ENCODE measurements around the gene IBA57. TPM values are rescaled to one million over a fixed set of nuclear protein-coding genes. Genes with fewer than 3 reads are reported as not detected.

Gene IBA57
- total and polyA plus RNA-seq, 2 of the 8 experiments (the other 6 are each of a cell fraction or from before 2014, with no cell fraction given): 2.6 to 5.9 TPM

GRCh38 chr1:228152918-228153258, 12.7 kb upstream of the IBA57 start:
- no peak overlapping the region for H2BK5ac ChIP-seq (ENCODE audit: low read depth, low read length)
- no peak overlapping the region for H3K4me3 ChIP-seq (ENCODE audit: extremely low read depth in 1 of 4, insufficient read depth in 2 of 4, low read depth in 3 of 4, low read length in 4 of 4)
- H3K79me1 ChIP-seq (ENCODE audit: low read depth, low read length): peaks cover 2% of the 10 kb centered on the region
- no peak overlapping the region for H3K23ac ChIP-seq (ENCODE audit: insufficient read length)
- H4K5ac ChIP-seq (ENCODE audit: insufficient read length, low read depth, low read length): no peak overlapping the region
- DNase-seq (ENCODE audit: low read depth in 1 of 2, low spot score in 2 of 2) (no peak), FAIRE-seq (no peak)
- no peaks in the 10 kb centered on the region for H3K36me3 ChIP-seq (ENCODE audit: control insufficient read depth in 2 of 4, insufficient read depth in 4 of 4, low read length in 3 of 4)
- H3K27me3 ChIP-seq (replicated peaks in 1 of 4; ENCODE audit: control insufficient read depth in 3 of 4, extremely low read depth in 1 of 4, insufficient read depth in 3 of 4, low read length in 3 of 4): 0 out of 7 replicates have a peak, but pooled peaks cover 0 to 5% (median 0%) of the 10 kb centered on the region in 4 experiments
- no peak overlapping the region for H2BK15ac ChIP-seq (ENCODE audit: low read length)
- H3K9ac ChIP-seq (replicated peaks in 1 of 4; ENCODE audit: extremely low read depth in 1 of 4, low read depth in 3 of 4, low read length in 3 of 4): no peak overlapping the region
- no peak overlapping the region for H2BK120ac ChIP-seq (replicated peaks; ENCODE audit: low read depth, low read length)
- no peak overlapping the region for H4K8ac ChIP-seq (ENCODE audit: extremely low read depth, insufficient read depth, low read length)
- H3K79me2 ChIP-seq (ENCODE audit: control insufficient read depth in 1 of 2, insufficient read depth in 2 of 2, low read length in 2 of 2): no peaks in the 10 kb centered on the region
- no peaks in the 10 kb centered on the region; the same call in 1 of the 2 replicates for H3K23me2 ChIP-seq (ENCODE audit: low read depth, low read length)
- no peak overlapping the region for H4K91ac ChIP-seq (replicated peaks; ENCODE audit: insufficient read length, low read length)
- ChIA-PET CTCF (ENCODE audit: partially characterized antibody) (interaction anchor here (0.7 to 2.3 kb wide), 5 partner anchors 8 to 177 kb away, joined by 3 to 7 read pairs (median 4); partner anchors contain the start of gene IBA57), POLR2A (ENCODE audit: partially characterized antibody) (interaction anchor here (1.0 to 5.5 kb wide), 2 partner anchors 11 to 16 kb away, joined by 3 to 44 read pairs; partner anchors contain the start of gene IBA57)
- H3K18ac ChIP-seq (ENCODE audit: extremely low read depth, low read length): no peak overlapping the region
- H3K56ac ChIP-seq (replicated peaks; ENCODE audit: insufficient read length, low read depth, low read length): no peak overlapping the region
- peaks cover 0 to 10% (median 4%) of the 10 kb centered on the region in 4 experiments; a peak in 1 of 7 replicates for H3K4me1 ChIP-seq (replicated peaks in 1 of 4; ENCODE audit: control insufficient read depth in 3 of 4, insufficient read depth in 4 of 4, low read length in 3 of 4)
- WGBS, 2 experiments (ENCODE audit: extremely low coverage in 1 of 2, insufficient coverage in 1 of 2, insufficient read length in 1 of 2, insufficient replicate concordance in 2 of 2, low coverage in 1 of 2, low lambda C conversion rate in 2 of 2, missing lambda C conversion rate in 1 of 2): 94% methylated on average over 3 of the region's 3 CpGs; no CpG with 5 or more reads in 1 of the 2 experiments
- no peak overlapping the region for H3K27ac ChIP-seq (ENCODE audit: low read depth, low read length)
- no peak overlapping the region for H3K4ac ChIP-seq (replicated peaks; ENCODE audit: insufficient read length, low read depth, low read length)
- no peaks in the 10 kb centered on the region for H3K9me3 ChIP-seq (ENCODE audit: insufficient read depth in 2 of 2, low read depth in 1 of 2, low read length in 1 of 2)
- H2BK12ac ChIP-seq (ENCODE audit: low read depth, low read length): no peak overlapping the region
- peaks cover 1 to 4% of the 10 kb centered on the region in 2 experiments for H4K20me1 ChIP-seq (replicated peaks in 1 of 2; ENCODE audit: control insufficient read depth in 1 of 2, insufficient read depth in 2 of 2, low read length in 2 of 2)
- H2AFZ ChIP-seq (ENCODE audit: low read length): no peak overlapping the region
- H3K4me2 ChIP-seq (ENCODE audit: insufficient read depth in 1 of 2, low read depth in 2 of 2, low read length in 2 of 2): no peak overlapping the region
- H3K14ac ChIP-seq (ENCODE audit: insufficient read length): no peak overlapping the region
- H2AK5ac ChIP-seq (ENCODE audit: low read depth, low read length): no peak overlapping the region
- H2BK20ac ChIP-seq (ENCODE audit: low read length): no peak overlapping the region
- no peak for TF ChIP-seq BCL11A (IDR thresholded peaks at IDR 0.05; ENCODE audit: low read depth in 2 of 2, low read length in 2 of 2)
- TF ChIP-seq SRF (IDR thresholded peaks at IDR 0.05; ENCODE audit: low read depth, low read length): no peak
- TF ChIP-seq CEBPB (IDR thresholded peaks at IDR 0.05; ENCODE audit: low read depth, low read length): no peak
- TF ChIP-seq, protein P1, sequence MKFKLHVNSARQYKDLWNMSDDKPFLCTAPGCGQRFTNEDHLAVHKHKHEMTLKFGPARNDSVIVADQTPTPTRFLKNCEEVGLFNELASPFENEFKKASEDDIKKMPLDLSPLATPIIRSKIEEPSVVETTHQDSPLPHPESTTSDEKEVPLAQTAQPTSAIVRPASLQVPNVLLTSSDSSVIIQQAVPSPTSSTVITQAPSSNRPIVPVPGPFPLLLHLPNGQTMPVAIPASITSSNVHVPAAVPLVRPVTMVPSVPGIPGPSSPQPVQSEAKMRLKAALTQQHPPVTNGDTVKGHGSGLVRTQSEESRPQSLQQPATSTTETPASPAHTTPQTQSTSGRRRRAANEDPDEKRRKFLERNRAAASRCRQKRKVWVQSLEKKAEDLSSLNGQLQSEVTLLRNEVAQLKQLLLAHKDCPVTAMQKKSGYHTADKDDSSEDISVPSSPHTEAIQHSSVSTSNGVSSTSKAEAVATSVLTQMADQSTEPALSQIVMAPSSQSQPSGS (IDR thresholded peaks at IDR 0.05; ENCODE audit: low read length): no peak
- no peak for TF ChIP-seq SIN3A (conservative IDR thresholded peaks at IDR 0.05 in 1 of 2, IDR thresholded peaks at IDR 0.05 in 1 of 2; ENCODE audit: low read depth in 1 of 2, low read length in 2 of 2)
- TF ChIP-seq TBP (IDR thresholded peaks at IDR 0.05; ENCODE audit: low read depth, low read length): no peak
- no peak for TF ChIP-seq CHD2 (IDR thresholded peaks at IDR 0.05; ENCODE audit: low read length)
- no peak for TF ChIP-seq EGR1 (IDR thresholded peaks at IDR 0.05; ENCODE audit: borderline replicate concordance, low read depth, low read length)
